Mesendoderm (in vitro differentiated cells): ENCODE measurements around the gene ATP10A.

Source experiments
- DNase-seq: peaks from one replicate; pipeline ENCODE4 v3.0.0; 2013
- H2AK5ac ChIP-seq: 2 replicates; pipeline ENCODE4 v1.6.1; 2013; ENCODE audit warnings: low read length, inconsistent platforms
- H2BK120ac ChIP-seq: 2 replicates; pipeline ENCODE4 v1.6.1; 2013; ENCODE audit warnings: low read depth, mild to moderate bottlenecking, low read length, moderate library complexity, mixed read lengths
- H2BK15ac ChIP-seq: replicated peaks from 2 replicates; pipeline ENCODE4 v1.6.1; 2013; ENCODE audit warnings: low read depth, mild to moderate bottlenecking, moderate library complexity
- H2BK5ac ChIP-seq: 2 replicates; pipeline ENCODE4 v1.6.1; 2013; ENCODE audit warnings: low read length, inconsistent platforms
- H3K18ac ChIP-seq: 2 replicates; pipeline ENCODE4 v1.6.1; 2013; ENCODE audit warnings: mild to moderate bottlenecking, low read length, mixed read lengths
- H3K23ac ChIP-seq: one replicate; pipeline ENCODE4 v1.6.1; 2013; ENCODE audit warnings: low read length
- H3K27ac ChIP-seq: 2 replicates; pipeline ENCODE4 v1.5.1; 2013; ENCODE audit warnings: low read depth, mild to moderate bottlenecking, inconsistent platforms, low read length, moderate library complexity
- H3K27me3 ChIP-seq: 2 replicates; pipeline ENCODE4 v1.6.1; 2013; ENCODE audit warnings: low read length, control low read depth, mild to moderate bottlenecking, inconsistent platforms; ENCODE audit not compliant: insufficient read depth, poor library complexity
- H3K36me3 ChIP-seq: 2 replicates; pipeline ENCODE4 v1.6.1; 2013; ENCODE audit warnings: low read length, inconsistent platforms; ENCODE audit not compliant: control insufficient read depth, insufficient read depth
- H3K4ac ChIP-seq: one replicate; pipeline ENCODE4 v1.6.1; 2013; ENCODE audit warnings: low read depth, mild to moderate bottlenecking, low read length, moderate library complexity
- H3K4me1 ChIP-seq: 2 replicates; pipeline ENCODE4 v1.6.1; 2013; ENCODE audit warnings: low read depth, low read length, inconsistent platforms; ENCODE audit not compliant: control insufficient read depth
- H3K4me2 ChIP-seq: 2 replicates; pipeline ENCODE4 v1.6.1; 2013; ENCODE audit warnings: low read length
- H3K4me3 ChIP-seq: 2 replicates; pipeline ENCODE4 v1.5.1; 2013; ENCODE audit warnings: mild to moderate bottlenecking, low read length
- H3K56ac ChIP-seq: one replicate; pipeline ENCODE4 v1.6.1; 2013; ENCODE audit warnings: low read length
- H3K79me1 ChIP-seq: 2 replicates; pipeline ENCODE4 v1.6.1; 2013; ENCODE audit warnings: low read length, inconsistent platforms
- H3K79me2 ChIP-seq: 2 replicates; pipeline ENCODE4 v1.6.1; 2013; ENCODE audit warnings: mild to moderate bottlenecking, low read length; ENCODE audit not compliant: control insufficient read depth, insufficient read depth
- H3K9ac ChIP-seq: 2 replicates; pipeline ENCODE4 v1.6.1; 2013; ENCODE audit warnings: low read length, inconsistent platforms
- H4K5ac ChIP-seq: one replicate; pipeline ENCODE4 v1.6.1; 2013; ENCODE audit warnings: low read length
- H4K8ac ChIP-seq: one replicate; pipeline ENCODE4 v1.6.1; 2013; ENCODE audit warnings: low read depth, mild to moderate bottlenecking, control low read depth, low read length, moderate library complexity
- WGBS: extraction: QIAGEN DNeasy Blood & Tissue Kit; methylation state at CpG from one replicate; pipeline ENCODE4 v1.1.7; 2013; ENCODE audit warnings: low lambda C conversion rate, missing lambda C conversion rate; ENCODE audit not compliant: insufficient coverage; ENCODE audit errors: extremely low coverage; 5-methylcytosine and 5-hydroxymethylcytosine counted together

The ATP10A gene

GRCh38 chr15:25847051-25847450, 16.1 kb downstream of the ATP10A start:
- no peak overlapping the region for H4K8ac ChIP-seq
- no peak overlapping the region for H2BK120ac ChIP-seq
- no peak overlapping the region for H2AK5ac ChIP-seq
- H3K4me1 ChIP-seq = peaks cover 5% of the 10 kb centered on the region
- H3K27me3 ChIP-seq = no peaks in the 10 kb centered on the region
- H3K36me3 ChIP-seq = no peaks in the 10 kb centered on the region
- H4K5ac ChIP-seq = no peak overlapping the region
- H3K79me2 ChIP-seq = no peaks in the 10 kb centered on the region
- no peak overlapping the region for H2BK5ac ChIP-seq
- H3K23ac ChIP-seq = no peak overlapping the region
- no peak overlapping the region for H3K4me3 ChIP-seq
- H3K4ac ChIP-seq = no peak overlapping the region
- no peak overlapping the region for H3K56ac ChIP-seq
- no peaks in the 10 kb centered on the region for H3K79me1 ChIP-seq
- no peak overlapping the region for H3K27ac ChIP-seq
- no peak for DNase-seq
- WGBS = no CpG with 5 or more reads among the region's 2 CpGs
- no peak overlapping the region for H2BK15ac ChIP-seq
- no peak overlapping the region for H3K18ac ChIP-seq
- no peak overlapping the region for H3K9ac ChIP-seq
- no peak overlapping the region for H3K4me2 ChIP-seq

- no peak overlapping the region for H3K18ac ChIP-seq
- no peak overlapping the region for H4K5ac ChIP-seq
- no peak for DNase-seq
- no peak overlapping the region for H2BK120ac ChIP-seq
- H3K36me3 ChIP-seq = no peaks in the 10 kb centered on the region
- no peaks in the 10 kb centered on the region for H3K27me3 ChIP-seq
- H3K56ac ChIP-seq = no peak overlapping the region
- H3K79me1 ChIP-seq = no peaks in the 10 kb centered on the region
- H2BK15ac ChIP-seq = no peak overlapping the region
- no peak overlapping the region for H3K23ac ChIP-seq
- H3K4ac ChIP-seq = no peak overlapping the region
- no peak overlapping the region for H3K27ac ChIP-seq
- no CpG with 5 or more reads among the region's 7 CpGs for WGBS
- no peak overlapping the region for H3K4me2 ChIP-seq
- no peak overlapping the region for H2AK5ac ChIP-seq
- H2BK5ac ChIP-seq = no peak overlapping the region
- H4K8ac ChIP-seq = no peak overlapping the region
- H3K4me1 ChIP-seq = peaks cover 5% of the 10 kb centered on the region
- no peaks in the 10 kb centered on the region for H3K79me2 ChIP-seq
- H3K9ac ChIP-seq = no peak overlapping the region
- H3K4me3 ChIP-seq = no peak overlapping the region
Measured at GRCh38 chr15:25846377-25846776, 16.8 kb downstream of the ATP10A start.

- WGBS = no CpG with 5 or more reads among the region's 14 CpGs
Measured at GRCh38 chr15:25844981-25845680, 18.0 kb downstream of the ATP10A start.

GRCh38 chr15:25844542-25844941, 18.6 kb downstream of the ATP10A start:
- Histone ChIP-seq H3K18ac (no peak overlapping the region), H2BK120ac (no peak overlapping the region), H4K8ac (no peak overlapping the region), H3K27me3 (no peaks in the 10 kb centered on the region), H2AK5ac (no peak overlapping the region), H3K4me1 (peaks cover 5% of the 10 kb centered on the region), H3K4me3 (no peak overlapping the region), H3K79me2 (no peaks in the 10 kb centered on the region), H3K56ac (no peak overlapping the region), H2BK15ac (no peak overlapping the region), H3K4me2 (no peak overlapping the region), H3K36me3 (no peaks in the 10 kb centered on the region), H2BK5ac (no peak overlapping the region), H3K4ac (no peak overlapping the region), H3K79me1 (no peaks in the 10 kb centered on the region), H3K9ac (no peak overlapping the region), H3K27ac (no peak overlapping the region), H3K23ac (no peak overlapping the region), H4K5ac (no peak overlapping the region)
- no peak for DNase-seq
- WGBS = no CpG with 5 or more reads among the region's 6 CpGs

More at GRCh38 chr15:25844981-25845680, 18.0 kb downstream of the ATP10A start:
- Histone ChIP-seq H2BK15ac (no peak overlapping the region), H3K27me3 (no peaks in the 10 kb centered on the region), H3K9ac (no peak overlapping the region), H3K27ac (no peak overlapping the region), H3K36me3 (no peaks in the 10 kb centered on the region), H4K5ac (no peak overlapping the region), H3K4ac (no peak overlapping the region), H3K23ac (no peak overlapping the region), H2BK5ac (no peak overlapping the region), H3K4me2 (no peak overlapping the region), H3K4me1 (peaks cover 5% of the 10 kb centered on the region), H2AK5ac (no peak overlapping the region), H2BK120ac (no peak overlapping the region), H3K79me2 (no peaks in the 10 kb centered on the region), H3K79me1 (no peaks in the 10 kb centered on the region), H3K56ac (no peak overlapping the region), H4K8ac (no peak overlapping the region), H3K4me3 (no peak overlapping the region), H3K18ac (no peak overlapping the region)
- no peak for DNase-seq

GRCh38 chr15:25844076-25844475, 19.1 kb downstream of the ATP10A start:
- WGBS = no CpG with 5 or more reads among the region's 7 CpGs

GRCh38 chr15:25839638-25840156, 23.4 kb downstream of the ATP10A start:
- no peak overlapping the region for H3K9ac ChIP-seq
- H3K27me3 ChIP-seq = no peaks in the 10 kb centered on the region
- no peak overlapping the region for H2BK5ac ChIP-seq
- DNase-seq = no peak
- no peaks in the 10 kb centered on the region for H3K4me1 ChIP-seq
- no CpG with 5 or more reads among the region's 10 CpGs for WGBS
- H3K4me3 ChIP-seq = no peak overlapping the region
- no peak overlapping the region for H3K56ac ChIP-seq
- H2BK120ac ChIP-seq = no peak overlapping the region
- H4K8ac ChIP-seq = no peak overlapping the region
- no peak overlapping the region for H3K4ac ChIP-seq
- H4K5ac ChIP-seq = no peak overlapping the region
- no peaks in the 10 kb centered on the region for H3K79me2 ChIP-seq
- H2BK15ac ChIP-seq = no peak overlapping the region
- no peak overlapping the region for H2AK5ac ChIP-seq
- no peak overlapping the region for H3K23ac ChIP-seq
- H3K18ac ChIP-seq = no peak overlapping the region
- no peaks in the 10 kb centered on the region for H3K79me1 ChIP-seq
- no peak overlapping the region for H3K27ac ChIP-seq
- H3K4me2 ChIP-seq = no peak overlapping the region
- H3K36me3 ChIP-seq = no peaks in the 10 kb centered on the region

More at GRCh38 chr15:25844076-25844475, 19.1 kb downstream of the ATP10A start:
- no peak for DNase-seq
- Histone ChIP-seq H3K79me1 (no peaks in the 10 kb centered on the region), H4K5ac (no peak overlapping the region), H2BK120ac (no peak overlapping the region), H3K4me3 (no peak overlapping the region), H3K18ac (no peak overlapping the region), H3K23ac (no peak overlapping the region), H3K27ac (no peak overlapping the region), H3K79me2 (no peaks in the 10 kb centered on the region), H3K4me2 (no peak overlapping the region), H2BK5ac (no peak overlapping the region), H3K4me1 (peaks cover under 1% of the 10 kb centered on the region), H4K8ac (no peak overlapping the region), H3K9ac (no peak overlapping the region), H3K27me3 (no peaks in the 10 kb centered on the region), H2AK5ac (no peak overlapping the region), H3K36me3 (no peaks in the 10 kb centered on the region), H2BK15ac (no peak overlapping the region), H3K4ac (no peak overlapping the region), H3K56ac (no peak overlapping the region)
